Body of pancreas (tissue), 4 donors: ENCODE data around the gene GRID2. TPM values are rescaled to one million over a fixed set of nuclear protein-coding genes. Genes with fewer than 3 reads are reported as not detected.

Source experiments
- ATAC-seq: fragments of 150-250 bp; one replicate; pipeline ENCODE4 v1.9.1; 2016
- DNase-seq, 4 donors: peaks; one replicate each; pipeline ENCODE4 v3.0.0-alpha.2; 2019
- H3K27ac ChIP-seq, 4 donors: fragments of 200-600 bp; sonication (generic); 1 replicate in 3 of 4; 2 replicates in 1 of 4; pipeline versions ENCODE4 v1.5.1 to v1.6.1; 2016 to 2019; ENCODE audit warnings: mild to moderate bottlenecking in 1 of 4, mixed read lengths in 1 of 4, moderate library complexity in 1 of 4
- H3K27me3 ChIP-seq, 2 donors: fragments of 200-600 bp; sonication (generic); one replicate each; pipeline ENCODE4 v1.6.0; 2016; ENCODE audit warnings: mild to moderate bottlenecking in 1 of 2
- H3K36me3 ChIP-seq, 2 donors: fragments of 200-600 bp; sonication (generic); replicated peaks in 1 of 2; 2 replicates each; pipeline ENCODE4 v1.5.1; 2016; ENCODE audit warnings: low read depth in 2 of 2; ENCODE audit not compliant: insufficient read depth in 1 of 2
- H3K4me1 ChIP-seq: fragments of 200-600 bp; sonication (generic); one replicate; pipeline ENCODE4 v1.6.0; 2016
- H3K4me3 ChIP-seq, 2 donors: fragments of 200-600 bp; sonication (generic); 1 replicate in 1 of 2; 2 replicates in 1 of 2; pipeline ENCODE4 v1.5.1; 2016 to 2019
- H3K9me3 ChIP-seq, 3 donors: fragments of 200-600 bp; sonication (generic); 1 replicate in 2 of 3; 2 replicates in 1 of 3; pipeline ENCODE4 v1.5.1; 2016
- POLR2A ChIP-seq, 3 donors: fragments of 450-650 bp; IDR thresholded peaks; one replicate each; pipeline ENCODE4 v1.6.1; 2016; ENCODE audit warnings: antibody characterized with exemption in 3 of 3, mild to moderate bottlenecking in 2 of 3
- WGBS, 2 donors: methylation state at CpG; one replicate each; pipeline ENCODE4 v1.1.5; 2017; 5-methylcytosine and 5-hydroxymethylcytosine counted together
- intact Hi-C: fragments of 100-400 bp; cut with DNase I; formaldehyde crosslinking; loops from one replicate; pipeline ENCODE4 v1.15.1; 2023
- total RNA-seq, 2 donors: library from RNA; depleted of rRNA; stranded (reverse); fragments of >200 nt; gene quantifications; one replicate each; pipeline ENCODE4 v1.1.0, GENCODE V29; 2016
- TF ChIP-seq, protein P1 (sequence below), 7 experiments: fragments of 450-650 bp in 4 of 7; fragments of 200-600 bp in 3 of 7; sonication (generic) in 3 of 7; IDR thresholded peaks; one replicate each; pipeline ENCODE4 v1.5.1; 2016 to 2019; ENCODE audit warnings: antibody characterized with exemption in 7 of 7

GRID2 gene
- total RNA-seq, 2 donors from 2014 or later: not detected

DNA sequence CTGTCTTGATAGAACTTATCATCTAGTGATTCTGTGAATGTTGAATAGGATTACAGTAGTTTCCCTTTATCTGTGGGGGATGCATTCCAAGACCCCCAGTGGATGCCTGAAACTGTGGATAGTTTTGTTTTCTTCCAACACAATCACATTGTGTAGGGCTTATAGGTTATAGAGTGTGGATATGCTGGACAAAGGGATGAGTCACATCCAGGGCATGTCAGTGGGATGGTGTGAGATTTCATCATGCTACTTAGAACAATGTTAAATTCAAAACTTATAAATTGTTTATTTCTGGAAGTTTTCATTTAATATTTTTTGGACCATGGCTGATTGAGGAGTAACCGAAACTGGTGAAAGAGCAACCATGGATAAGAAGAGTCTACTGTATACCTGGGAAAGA, 1092.5 kb downstream of the GRID2 start:
- no peaks in the 10 kb centered on the region for H3K27me3 ChIP-seq
- H3K27ac ChIP-seq: no peak overlapping the region
- no peaks in the 10 kb centered on the region for H3K9me3 ChIP-seq
- no peak for ATAC-seq
- no peak overlapping the region for H3K4me3 ChIP-seq
- TF ChIP-seq POLR2A (IDR thresholded peaks at IDR 0.05): no peak
- TF ChIP-seq, protein P1, sequence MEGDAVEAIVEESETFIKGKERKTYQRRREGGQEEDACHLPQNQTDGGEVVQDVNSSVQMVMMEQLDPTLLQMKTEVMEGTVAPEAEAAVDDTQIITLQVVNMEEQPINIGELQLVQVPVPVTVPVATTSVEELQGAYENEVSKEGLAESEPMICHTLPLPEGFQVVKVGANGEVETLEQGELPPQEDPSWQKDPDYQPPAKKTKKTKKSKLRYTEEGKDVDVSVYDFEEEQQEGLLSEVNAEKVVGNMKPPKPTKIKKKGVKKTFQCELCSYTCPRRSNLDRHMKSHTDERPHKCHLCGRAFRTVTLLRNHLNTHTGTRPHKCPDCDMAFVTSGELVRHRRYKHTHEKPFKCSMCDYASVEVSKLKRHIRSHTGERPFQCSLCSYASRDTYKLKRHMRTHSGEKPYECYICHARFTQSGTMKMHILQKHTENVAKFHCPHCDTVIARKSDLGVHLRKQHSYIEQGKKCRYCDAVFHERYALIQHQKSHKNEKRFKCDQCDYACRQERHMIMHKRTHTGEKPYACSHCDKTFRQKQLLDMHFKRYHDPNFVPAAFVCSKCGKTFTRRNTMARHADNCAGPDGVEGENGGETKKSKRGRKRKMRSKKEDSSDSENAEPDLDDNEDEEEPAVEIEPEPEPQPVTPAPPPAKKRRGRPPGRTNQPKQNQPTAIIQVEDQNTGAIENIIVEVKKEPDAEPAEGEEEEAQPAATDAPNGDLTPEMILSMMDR (IDR thresholded peaks at IDR 0.05): no peak
- H3K36me3 ChIP-seq: no peaks in the 10 kb centered on the region
- intact Hi-C loops: no loop called here
- WGBS, 2 donors: 71 to 84% methylated on average over 1 of the region's 1 CpG
- no peaks in the 10 kb centered on the region for H3K4me1 ChIP-seq
- no peak for DNase-seq

DNA sequence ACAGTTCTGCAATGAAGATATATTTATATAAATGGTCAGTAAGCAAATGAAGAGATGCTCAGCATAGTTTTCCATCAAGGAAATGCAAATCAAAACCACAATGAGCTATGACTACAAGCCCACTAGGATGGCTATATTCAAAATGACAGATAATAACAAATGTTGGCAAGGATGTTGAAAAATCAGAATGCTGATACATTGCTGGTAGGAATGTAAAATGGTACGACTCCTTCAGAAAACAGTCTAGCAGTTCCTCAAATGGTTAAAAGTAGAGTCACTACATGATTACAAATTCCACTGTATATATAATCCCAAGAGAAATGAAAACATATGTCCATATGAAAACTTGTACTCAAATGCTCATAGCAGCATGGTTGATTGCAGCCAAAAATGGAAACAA, 1099.8 kb downstream of the GRID2 start:
- Histone ChIP-seq H3K9me3 (no peaks in the 10 kb centered on the region), H3K4me1 (no peaks in the 10 kb centered on the region), H3K27ac (no peak overlapping the region), H3K36me3 (no peaks in the 10 kb centered on the region), H3K27me3 (no peaks in the 10 kb centered on the region), H3K4me3 (no peak overlapping the region)
- intact Hi-C loops: no loop called here
- DNase-seq (no peak), ATAC-seq (no peak)
- TF ChIP-seq, protein P1 (IDR thresholded peaks at IDR 0.05): no peak
- TF ChIP-seq POLR2A (IDR thresholded peaks at IDR 0.05): no peak
- 50 to 73% methylated on average over 1 of the region's 1 CpG for WGBS, 2 donors

DNA sequence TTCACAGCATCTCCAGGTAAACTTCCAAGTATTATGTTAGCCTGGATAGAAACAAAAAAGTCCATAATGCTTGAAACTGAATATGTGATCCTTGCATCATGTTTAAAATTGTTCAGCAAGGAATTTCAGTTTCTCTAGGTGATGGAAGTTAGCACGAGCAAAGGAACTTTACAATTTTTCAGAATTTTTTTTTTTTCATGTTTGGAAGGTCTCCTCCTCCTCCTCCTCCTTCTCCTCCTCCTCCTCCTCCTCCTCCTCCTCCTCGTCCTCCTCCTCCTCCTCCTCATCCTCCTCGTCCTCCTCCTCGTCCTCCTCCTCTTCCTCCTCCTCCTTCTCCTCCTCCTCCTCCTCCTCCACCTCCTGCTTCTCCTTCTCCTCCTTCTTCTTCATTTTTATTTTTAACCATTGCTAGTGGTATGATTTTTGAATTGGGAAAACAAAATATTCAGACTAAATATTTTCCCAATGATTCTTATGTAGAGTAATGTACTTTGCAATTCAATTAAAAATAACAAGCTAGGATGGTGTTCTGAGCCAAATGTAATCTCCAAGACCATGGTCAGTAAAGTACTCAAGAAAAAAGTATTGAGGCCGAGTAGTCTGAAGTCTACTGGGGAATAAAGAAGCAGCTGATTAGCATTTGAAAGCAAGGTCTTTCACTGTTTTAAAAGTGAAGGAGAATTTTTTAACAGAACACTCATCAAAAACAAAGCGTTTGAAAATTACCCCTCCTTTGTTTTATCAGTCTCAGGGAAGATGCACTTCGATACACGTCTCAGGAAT, 1103.9 kb downstream of the GRID2 start:
- ATAC-seq (no peak), DNase-seq (no peak)
- intact Hi-C loops: no loop called here
- H3K27me3 ChIP-seq: no peaks in the 10 kb centered on the region
- H3K9me3 ChIP-seq: no peaks in the 10 kb centered on the region
- H3K27ac ChIP-seq: no peak overlapping the region
- H3K36me3 ChIP-seq: no peaks in the 10 kb centered on the region
- H3K4me1 ChIP-seq: no peaks in the 10 kb centered on the region
- WGBS, 2 donors: 30 to 33% methylated on average over 8 of the region's 8 CpGs
- no peak overlapping the region for H3K4me3 ChIP-seq
- TF ChIP-seq, protein P1 (IDR thresholded peaks at IDR 0.05): no peak
- TF ChIP-seq POLR2A (IDR thresholded peaks at IDR 0.05): no peak

DNA sequence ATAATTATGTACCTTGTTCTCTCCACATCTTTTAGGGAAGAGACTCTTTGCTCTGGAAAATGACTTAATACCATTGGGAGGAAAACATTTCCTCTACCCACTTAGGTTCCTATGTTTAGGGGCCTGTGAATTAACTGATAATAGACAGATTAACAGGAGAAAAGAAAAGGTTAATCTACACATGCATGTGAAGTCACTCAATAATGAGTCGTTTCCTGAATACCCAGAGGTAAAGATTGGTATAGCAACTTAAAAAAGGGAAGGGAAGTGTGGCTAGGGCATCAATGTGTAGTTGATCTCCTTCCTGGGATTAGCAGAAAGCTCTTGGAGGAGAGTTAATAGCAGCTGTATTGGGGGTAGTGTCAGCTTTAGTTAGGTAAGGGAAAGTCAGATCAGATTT, 1105.3 kb downstream of the GRID2 start:
- H3K4me3 ChIP-seq: no peak overlapping the region
- WGBS, 2 donors: 0% methylated on average over 1 of the region's 1 CpG
- no peak for DNase-seq
- no peak overlapping the region for H3K27ac ChIP-seq
- H3K4me1 ChIP-seq: no peaks in the 10 kb centered on the region
- intact Hi-C loops: no loop called here
- TF ChIP-seq, protein P1 (IDR thresholded peaks at IDR 0.05): no peak
- no peak for TF ChIP-seq POLR2A (IDR thresholded peaks at IDR 0.05)
- ATAC-seq: no peak
- no peaks in the 10 kb centered on the region for H3K9me3 ChIP-seq
- no peaks in the 10 kb centered on the region for H3K36me3 ChIP-seq
- H3K27me3 ChIP-seq: no peaks in the 10 kb centered on the region

DNA sequence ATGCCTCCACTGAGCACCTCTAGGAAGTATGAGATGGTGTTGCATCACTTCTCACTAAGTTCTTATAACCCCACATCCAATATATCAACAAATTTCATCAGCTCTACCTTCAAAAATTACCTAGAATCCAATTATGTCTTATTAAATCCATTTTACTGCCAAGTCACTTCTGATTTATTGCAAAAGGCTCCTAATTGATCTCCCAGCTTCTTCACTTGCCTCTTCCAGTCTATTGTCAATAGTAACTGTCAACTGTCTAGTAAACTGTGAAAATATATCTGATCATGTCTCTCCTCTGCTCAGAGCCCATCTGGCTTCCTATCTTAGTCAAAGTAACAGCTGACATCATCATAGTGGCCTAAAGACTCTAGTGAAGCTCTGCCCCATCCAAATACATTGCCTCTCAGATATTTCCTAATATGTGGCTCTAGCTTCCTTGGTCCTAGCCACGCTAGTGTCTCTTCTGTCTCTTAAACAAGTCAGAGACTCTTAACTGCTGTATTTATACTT, 1110.3 kb downstream of the GRID2 start:
- Histone ChIP-seq H3K27me3 (no peaks in the 10 kb centered on the region), H3K4me3 (no peak overlapping the region), H3K27ac (no peak overlapping the region), H3K4me1 (no peaks in the 10 kb centered on the region), H3K9me3 (no peaks in the 10 kb centered on the region), H3K36me3 (no peaks in the 10 kb centered on the region)
- intact Hi-C loops: no loop called here
- no peak for TF ChIP-seq POLR2A (IDR thresholded peaks at IDR 0.05)
- TF ChIP-seq, protein P1 (IDR thresholded peaks at IDR 0.05): no peak
- ATAC-seq: no peak
- 70 to 77% methylated on average over 1 of the region's 1 CpG for WGBS, 2 donors
- DNase-seq: no peak
